GM12874 (cell line): ENCODE results near the gene CERS2.

Source experiments
- TF ChIP-seq, protein P1 (sequence below): IDR thresholded peaks from 2 replicates; pipeline ENCODE4 v1.5.1; 2011; ENCODE audit warnings: low read depth, mild to moderate bottlenecking, control low read depth, low read length, moderate library complexity; ENCODE audit not compliant: insufficient read depth

CERS2 gene

DNA sequence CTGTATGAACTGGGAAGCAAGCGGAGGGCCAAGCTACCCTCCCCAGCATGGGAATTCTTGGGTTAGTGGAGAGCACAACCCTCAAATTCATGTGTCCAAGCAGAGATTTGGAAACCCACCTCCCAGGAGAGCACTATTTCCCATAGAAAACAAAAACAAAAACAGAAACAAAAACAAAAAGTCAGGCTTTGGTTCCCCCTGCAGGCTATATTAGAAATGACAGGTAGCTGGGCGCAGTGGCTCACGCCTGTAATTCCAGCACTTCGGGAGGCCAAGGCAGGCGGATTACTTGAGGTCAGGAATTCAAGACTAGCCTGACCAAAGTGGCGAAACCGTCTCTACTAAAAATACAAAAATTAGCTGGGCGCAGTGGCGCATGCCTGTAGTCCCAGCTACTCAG lies 21.3 kb upstream of the CERS2 start:
- TF ChIP-seq, protein P1, sequence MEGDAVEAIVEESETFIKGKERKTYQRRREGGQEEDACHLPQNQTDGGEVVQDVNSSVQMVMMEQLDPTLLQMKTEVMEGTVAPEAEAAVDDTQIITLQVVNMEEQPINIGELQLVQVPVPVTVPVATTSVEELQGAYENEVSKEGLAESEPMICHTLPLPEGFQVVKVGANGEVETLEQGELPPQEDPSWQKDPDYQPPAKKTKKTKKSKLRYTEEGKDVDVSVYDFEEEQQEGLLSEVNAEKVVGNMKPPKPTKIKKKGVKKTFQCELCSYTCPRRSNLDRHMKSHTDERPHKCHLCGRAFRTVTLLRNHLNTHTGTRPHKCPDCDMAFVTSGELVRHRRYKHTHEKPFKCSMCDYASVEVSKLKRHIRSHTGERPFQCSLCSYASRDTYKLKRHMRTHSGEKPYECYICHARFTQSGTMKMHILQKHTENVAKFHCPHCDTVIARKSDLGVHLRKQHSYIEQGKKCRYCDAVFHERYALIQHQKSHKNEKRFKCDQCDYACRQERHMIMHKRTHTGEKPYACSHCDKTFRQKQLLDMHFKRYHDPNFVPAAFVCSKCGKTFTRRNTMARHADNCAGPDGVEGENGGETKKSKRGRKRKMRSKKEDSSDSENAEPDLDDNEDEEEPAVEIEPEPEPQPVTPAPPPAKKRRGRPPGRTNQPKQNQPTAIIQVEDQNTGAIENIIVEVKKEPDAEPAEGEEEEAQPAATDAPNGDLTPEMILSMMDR: peak; percentile 59

DNA sequence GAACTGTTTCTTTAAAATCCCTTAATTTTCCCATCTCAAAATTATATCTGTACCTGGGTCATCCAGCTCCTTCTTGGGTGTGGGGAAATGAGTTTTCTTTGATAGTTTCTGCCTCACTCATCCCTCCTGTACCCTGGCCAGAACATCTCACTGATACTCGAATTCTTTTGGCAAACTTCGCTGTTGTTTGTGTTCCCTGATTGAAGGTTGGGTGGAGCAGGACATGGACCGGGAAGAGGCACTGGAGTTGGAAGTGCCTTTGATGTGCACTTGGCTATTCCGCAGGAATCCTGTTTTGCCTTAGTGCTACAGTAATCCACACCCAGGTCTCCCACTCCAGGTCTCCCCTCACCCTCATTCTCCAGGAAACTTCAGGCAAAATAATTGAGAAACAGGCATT lies 20.8 kb upstream of the CERS2 start:
- TF ChIP-seq, protein P1: no peak

DNA sequence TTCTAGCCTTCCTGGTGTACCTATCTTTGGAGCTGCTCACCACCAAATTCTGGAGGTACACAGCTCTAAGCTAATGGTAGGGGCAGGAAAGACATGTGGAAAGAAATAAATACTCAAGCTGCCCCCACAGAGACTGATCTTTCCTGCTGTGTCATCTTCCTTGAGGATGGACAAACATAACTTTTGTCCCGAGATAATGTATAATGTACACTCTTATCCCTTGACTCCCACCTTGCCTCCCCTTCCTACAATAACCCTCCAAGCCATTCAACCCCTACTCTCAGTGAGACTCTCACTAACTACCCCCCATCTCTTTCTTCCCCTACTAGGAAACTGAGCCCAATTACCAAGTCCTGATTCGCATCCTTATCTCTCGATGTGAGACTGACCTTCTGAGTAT lies 19.6 kb upstream of the CERS2 start:
- TF ChIP-seq, protein P1: no peak

DNA sequence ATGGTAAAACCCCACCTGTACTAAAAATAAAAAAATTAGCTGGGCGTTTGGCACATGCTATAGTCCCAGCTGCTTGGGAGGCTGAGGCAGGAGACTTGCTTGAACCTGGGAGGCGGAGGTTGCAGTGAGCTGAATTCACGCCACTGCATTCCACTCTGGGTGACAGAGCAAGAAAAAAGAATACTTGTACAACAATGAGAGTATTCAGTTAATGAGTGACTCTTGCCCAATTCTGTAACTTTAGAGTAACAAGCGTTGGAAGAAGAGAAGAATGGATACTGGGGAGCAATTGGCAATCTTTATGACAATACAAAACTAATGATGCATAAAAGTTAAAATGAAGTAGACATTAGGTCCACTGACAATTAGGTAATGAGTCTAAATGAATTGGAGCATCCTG lies 18.0 kb upstream of the CERS2 start:
- TF ChIP-seq, protein P1: no peak

DNA sequence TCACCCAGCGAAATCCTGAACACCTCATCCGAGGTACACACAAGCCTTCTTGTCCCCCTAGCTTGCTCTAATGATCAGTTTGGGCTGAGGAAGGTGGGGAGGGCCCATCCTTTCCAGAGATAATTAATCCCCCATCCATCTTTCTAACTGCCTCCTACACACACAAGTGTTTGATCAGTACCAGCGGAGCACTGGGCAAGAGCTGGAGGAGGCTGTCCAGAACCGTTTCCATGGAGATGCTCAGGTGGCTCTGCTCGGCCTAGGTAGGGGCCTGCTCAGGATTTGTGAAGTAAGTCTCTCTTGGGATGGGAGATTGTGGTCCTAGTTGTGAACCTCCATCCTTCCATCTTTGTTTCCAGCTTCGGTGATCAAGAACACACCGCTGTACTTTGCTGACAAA lies 13.3 kb upstream of the CERS2 start:
- TF ChIP-seq, protein P1: no peak

DNA sequence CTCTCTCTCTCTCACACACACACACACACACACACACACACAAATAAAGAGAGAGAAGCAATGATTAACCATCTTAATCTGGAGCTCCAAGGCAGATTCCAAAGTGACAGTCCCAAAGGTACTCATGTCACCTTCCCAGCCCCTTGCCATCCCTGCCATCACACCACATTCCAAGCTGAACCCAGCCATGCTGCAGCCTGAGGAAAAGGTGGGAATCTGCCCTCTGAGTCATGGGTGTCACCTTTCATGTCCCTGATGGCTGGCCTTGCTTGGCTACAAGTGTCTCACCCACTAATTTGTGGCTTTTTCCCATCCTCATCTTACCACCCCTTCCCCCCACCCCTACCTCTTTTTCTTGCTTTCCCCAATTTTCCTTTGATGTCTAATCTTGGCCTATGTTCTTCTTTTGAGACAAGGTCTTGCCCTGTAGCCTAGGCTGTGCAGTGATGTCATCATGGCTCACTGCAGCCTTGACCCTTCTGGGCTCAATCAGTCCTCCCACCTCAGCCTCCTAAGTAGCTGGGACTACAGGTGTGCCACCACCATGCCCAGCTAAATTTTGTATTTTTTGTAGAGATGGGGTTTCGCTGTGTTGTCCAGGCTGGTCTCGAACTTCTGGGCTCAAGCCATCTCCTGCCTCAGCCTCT lies 10.7 kb upstream of the CERS2 start:
- TF ChIP-seq, protein P1: no peak

DNA sequence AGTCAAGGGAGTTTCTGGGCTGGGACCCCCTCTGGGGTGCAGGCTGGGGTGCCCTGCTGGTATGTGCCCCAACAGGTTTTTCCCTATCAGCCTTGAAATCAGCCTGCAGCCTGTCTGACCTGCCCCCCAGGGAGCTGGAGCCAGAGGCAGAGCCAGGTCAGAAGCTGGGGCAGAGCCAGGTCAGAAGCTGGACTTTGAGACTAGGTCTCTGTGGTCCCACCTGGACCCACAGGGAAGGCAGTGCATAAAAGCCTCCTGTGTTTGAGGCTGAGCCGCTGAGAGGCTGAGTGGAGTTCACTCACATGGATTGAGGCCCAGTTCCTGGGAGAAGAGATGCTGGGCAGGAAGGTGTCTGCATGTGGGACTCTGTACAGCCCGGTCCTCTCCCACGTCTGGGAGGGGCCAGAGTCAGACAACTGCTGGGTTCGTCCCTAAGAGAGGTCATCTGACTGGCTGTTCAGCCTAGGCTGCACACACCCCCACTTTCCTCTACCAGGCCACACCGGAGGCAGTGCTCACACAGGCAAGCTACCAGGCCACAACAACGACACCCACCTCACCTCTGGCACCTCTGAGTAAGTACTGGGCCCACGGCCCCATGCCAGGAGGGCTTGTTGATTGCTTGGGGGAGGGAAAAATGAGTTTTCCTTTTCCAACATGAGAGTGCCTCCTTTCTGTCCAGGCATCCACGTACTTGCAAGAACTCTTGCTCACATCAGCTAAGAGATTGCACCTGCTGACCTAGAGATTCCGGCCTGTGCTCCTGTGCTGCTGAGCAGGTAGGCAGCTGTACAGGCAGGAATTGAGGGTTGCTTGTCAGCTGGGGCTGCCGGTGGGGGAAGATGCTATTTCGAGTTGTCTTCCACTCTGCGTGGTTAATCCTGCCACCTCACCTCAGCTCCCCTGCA lies 7.4 kb upstream of the CERS2 start, which contains the start of gene ANXA9:
TSS of gene ANXA9 (plus strand) at position 488 of the 908 bp plus-strand sequence. CDS start 814 bp downstream, outside the sequence.
- TF ChIP-seq, protein P1: no peak
